PC-3 (cell line): ENCODE data around the gene CYFIP2. TPM values are rescaled to one million over a fixed set of nuclear protein-coding genes. Genes with fewer than 3 reads are reported as not detected.

Experiments used
- ATAC-seq: fragments of 200-7000 bp; cut with Tn5 transposase; 2 replicates; pipeline ENCODE4 v1.9.1; 2020; ENCODE audit warnings: mild to moderate bottlenecking, moderate library complexity
- BruUV-seq: library from RNA; stranded (reverse); fragments of 400-500 nt; replicated peaks from 2 replicates; lab custom pipeline; 2021; lab: Mats Ljungman, UMichigan
- CTCF ChIA-PET: fragments of 300-600 bp; sonication (Branson Sonifier 250); formaldehyde crosslinking; loops from one replicate; lab custom pipeline; 2022; ENCODE audit warnings: antibody characterized with exemption; lab: Charles Lee
- POLR2A ChIA-PET: fragments of 300-600 bp; sonication (Branson Sonifier 250); formaldehyde crosslinking; loops from one replicate; lab custom pipeline; 2022; ENCODE audit warnings: antibody characterized with exemption; ENCODE audit not compliant: unreplicated experiment; lab: Charles Lee
- DNase-seq: peaks from one replicate; pipeline ENCODE4 v3.0.0-alpha.2; 2015
- H2AFZ ChIP-seq: fragments of 300-600 bp; sonication (generic); 2 replicates; pipeline ENCODE4 v1.6.0; 2016; ENCODE audit warnings: antibody characterized with exemption, low read length
- H3F3A ChIP-seq: fragments of 300-600 bp; sonication (generic); one replicate; pipeline ENCODE4 v1.6.0; 2017; ENCODE audit warnings: antibody characterized with exemption, low read length, control low read depth, mild to moderate bottlenecking; ENCODE audit not compliant: unreplicated experiment
- H3K27ac ChIP-seq: fragments of 300-600 bp; sonication (generic); 2 replicates; pipeline ENCODE4 v1.5.1; 2016; ENCODE audit warnings: mild to moderate bottlenecking, low read length
- H3K27me3 ChIP-seq: fragments of 300-600 bp; sonication (generic); 2 replicates; pipeline ENCODE4 v1.6.1; 2016; ENCODE audit warnings: low read length, mixed read lengths
- H3K36me3 ChIP-seq: fragments of 300-600 bp; sonication (generic); 2 replicates; pipeline ENCODE4 v1.6.1; 2016; ENCODE audit warnings: low read depth, mixed run types, low read length, mixed read lengths
- H3K4me1 ChIP-seq: fragments of 300-600 bp; sonication (generic); 2 replicates; pipeline ENCODE4 v1.5.1; 2016; ENCODE audit warnings: low read length; ENCODE audit not compliant: insufficient read depth
- H3K4me2 ChIP-seq: fragments of 300-600 bp; sonication (generic); 2 replicates; pipeline ENCODE4 v1.6.0; 2016; ENCODE audit warnings: low read length
- H3K4me3 ChIP-seq: fragments of 300-600 bp; sonication (generic); 2 replicates; pipeline ENCODE4 v1.5.1; 2016; ENCODE audit warnings: mild to moderate bottlenecking, low read length, mixed read lengths
- H3K79me2 ChIP-seq: fragments of 300-600 bp; sonication (generic); 2 replicates; pipeline ENCODE4 v1.6.1; 2017; ENCODE audit warnings: low read length, mixed read lengths
- H3K9ac ChIP-seq: fragments of 300-600 bp; sonication (generic); 2 replicates; pipeline ENCODE4 v1.6.0; 2016; ENCODE audit warnings: mild to moderate bottlenecking, low read length
- H3K9me2 ChIP-seq: fragments of 300-600 bp; sonication (generic); replicated peaks from 2 replicates; pipeline ENCODE4 v1.6.1; 2016; ENCODE audit warnings: mixed run types, low read length, mixed read lengths
- H3K9me3 ChIP-seq: fragments of 300-600 bp; sonication (generic); 2 replicates; pipeline ENCODE4 v1.6.1; 2016; ENCODE audit warnings: low read length, mixed read lengths
- H4K20me1 ChIP-seq: fragments of 300-600 bp; sonication (generic); 2 replicates; pipeline ENCODE4 v1.6.1; 2016; ENCODE audit warnings: low read length, mixed read lengths
- EZH2 ChIP-seq: fragments of 300-600 bp; sonication (generic); IDR thresholded peaks from one replicate; pipeline ENCODE4 v1.6.1; 2017; ENCODE audit warnings: antibody characterized with exemption, mild to moderate bottlenecking, low read length; ENCODE audit not compliant: unreplicated experiment
- EZH2phosphoT487 ChIP-seq: fragments of 300-600 bp; sonication (generic); IDR thresholded peaks from 2 replicates; pipeline ENCODE4 v1.6.1; 2018; ENCODE audit warnings: mild to moderate bottlenecking, antibody characterized with exemption, low read length, borderline replicate concordance
- intact Hi-C: fragments of 100-400 bp; cut with micrococcal nuclease; formaldehyde crosslinking; loops from 2 replicates; pipeline ENCODE4 v1.9.0; 2023
- total RNA-seq: library from RNA; depleted of rRNA; stranded (reverse); fragments of >200 nt; gene quantifications from 2 replicates; pipeline ENCODE4 v1.2.3, GENCODE V29; 2014
- TF ChIP-seq, protein P1 (sequence below): fragments of 300-600 bp; sonication (generic); conservative IDR thresholded peaks from 2 replicates; pipeline ENCODE4 v1.5.1; 2017; ENCODE audit warnings: antibody characterized with exemption, low read depth, mild to moderate bottlenecking, low read length

The CYFIP2 gene
- total RNA-seq, 1 experiment from 2014 or later: 36.0 TPM

DNA sequence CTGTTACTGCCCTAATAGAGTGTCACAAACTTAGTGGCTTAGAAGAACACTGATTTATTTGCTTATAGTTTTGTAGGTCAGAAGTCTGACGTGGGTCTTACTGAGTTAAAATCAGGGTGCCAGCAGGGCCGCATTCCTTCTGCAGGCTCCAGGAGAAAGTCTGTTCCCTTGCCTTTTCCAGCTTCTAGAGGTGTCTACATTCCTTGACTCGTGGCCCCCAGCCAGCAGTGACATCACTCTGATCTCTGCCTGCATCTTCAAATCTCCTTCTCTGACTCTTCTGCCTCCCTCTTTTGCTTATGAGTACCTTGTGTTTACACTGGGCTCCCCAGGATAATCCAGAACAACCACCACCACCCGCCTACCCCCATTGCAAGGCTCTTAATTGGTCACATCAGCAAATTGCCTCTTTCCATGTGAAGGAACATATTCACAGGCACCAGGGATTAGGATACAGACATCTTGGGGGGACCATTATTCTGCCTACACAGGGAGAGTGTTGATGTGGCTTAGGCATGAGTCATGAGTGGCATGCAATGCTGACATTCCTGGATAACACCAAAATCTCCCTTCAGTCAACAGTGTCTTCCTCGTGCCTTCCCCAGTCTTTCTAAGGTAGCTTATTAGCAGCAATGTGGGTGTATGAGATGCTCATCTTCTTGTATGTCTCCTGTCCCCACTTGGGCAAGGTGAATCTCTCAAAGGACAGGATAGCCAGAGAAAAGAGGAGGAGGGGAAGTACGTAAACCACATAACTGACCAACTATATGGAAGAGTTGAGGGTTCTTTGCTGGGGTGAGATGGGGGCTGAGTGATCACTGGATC, 24.4 kb downstream of the CYFIP2 start:
- Histone ChIP-seq H3K9ac (no peak overlapping the region), H3F3A (no peaks in the 10 kb centered on the region), H3K79me2 (no peaks in the 10 kb centered on the region), H4K20me1 (no peaks in the 10 kb centered on the region), H2AFZ (no peak overlapping the region), H3K36me3 (no peaks in the 10 kb centered on the region), H3K4me3 (no peak overlapping the region), H3K4me1 (no peaks in the 10 kb centered on the region), H3K4me2 (no peak overlapping the region), H3K27ac (no peak overlapping the region), H3K9me2 (no peaks in the 10 kb centered on the region), H3K27me3 (no peaks in the 10 kb centered on the region), H3K9me3 (no peaks in the 10 kb centered on the region)
- DNase-seq (peak; percentile 71), ATAC-seq (peak; percentile 83)
- TF ChIP-seq, protein P1, sequence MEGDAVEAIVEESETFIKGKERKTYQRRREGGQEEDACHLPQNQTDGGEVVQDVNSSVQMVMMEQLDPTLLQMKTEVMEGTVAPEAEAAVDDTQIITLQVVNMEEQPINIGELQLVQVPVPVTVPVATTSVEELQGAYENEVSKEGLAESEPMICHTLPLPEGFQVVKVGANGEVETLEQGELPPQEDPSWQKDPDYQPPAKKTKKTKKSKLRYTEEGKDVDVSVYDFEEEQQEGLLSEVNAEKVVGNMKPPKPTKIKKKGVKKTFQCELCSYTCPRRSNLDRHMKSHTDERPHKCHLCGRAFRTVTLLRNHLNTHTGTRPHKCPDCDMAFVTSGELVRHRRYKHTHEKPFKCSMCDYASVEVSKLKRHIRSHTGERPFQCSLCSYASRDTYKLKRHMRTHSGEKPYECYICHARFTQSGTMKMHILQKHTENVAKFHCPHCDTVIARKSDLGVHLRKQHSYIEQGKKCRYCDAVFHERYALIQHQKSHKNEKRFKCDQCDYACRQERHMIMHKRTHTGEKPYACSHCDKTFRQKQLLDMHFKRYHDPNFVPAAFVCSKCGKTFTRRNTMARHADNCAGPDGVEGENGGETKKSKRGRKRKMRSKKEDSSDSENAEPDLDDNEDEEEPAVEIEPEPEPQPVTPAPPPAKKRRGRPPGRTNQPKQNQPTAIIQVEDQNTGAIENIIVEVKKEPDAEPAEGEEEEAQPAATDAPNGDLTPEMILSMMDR: no peak
- TF ChIP-seq EZH2: no peak
- no peak for TF ChIP-seq EZH2phosphoT487
- BruUV-seq: no TSS peak
- ChIA-PET CTCF (no interaction called here), POLR2A (no interaction called here)
- intact Hi-C loops: loop anchor here (5.0 to 10.0 kb wide), 2 partner anchors 476 to 548 kb away; no protein-coding TSS in a partner anchor

GRCh38 chr5:157290981-157291711, 25.2 kb downstream of the CYFIP2 start:
- Histone ChIP-seq H3K4me1 (no peaks in the 10 kb centered on the region), H3K9me2 (no peaks in the 10 kb centered on the region), H3F3A (no peaks in the 10 kb centered on the region), H3K27ac (no peak overlapping the region), H4K20me1 (no peaks in the 10 kb centered on the region), H3K36me3 (no peaks in the 10 kb centered on the region), H3K4me2 (no peak overlapping the region), H3K9ac (no peak overlapping the region), H3K9me3 (no peaks in the 10 kb centered on the region), H3K79me2 (no peaks in the 10 kb centered on the region), H3K4me3 (no peak overlapping the region), H2AFZ (no peak overlapping the region), H3K27me3 (no peaks in the 10 kb centered on the region)
- TF ChIP-seq, protein P1: no peak
- TF ChIP-seq EZH2 (no peak), EZH2phosphoT487 (no peak)
- no peak for ATAC-seq
- intact Hi-C loops: loop anchor here (5.0 to 10.0 kb wide), 2 partner anchors 476 to 549 kb away; no protein-coding TSS in a partner anchor
- ChIA-PET CTCF (no interaction called here), POLR2A (no interaction called here)
- no peak for DNase-seq
- no TSS peak for BruUV-seq

- intact Hi-C loops: loop anchor here (5.0 to 10.0 kb wide), 2 partner anchors 478 to 550 kb away; no protein-coding TSS in a partner anchor
- ChIA-PET CTCF (no interaction called here), POLR2A (no interaction called here)
- no peak for ATAC-seq
- no peaks in the 10 kb centered on the region for H3K79me2 ChIP-seq
- no peaks in the 10 kb centered on the region for H3K9me2 ChIP-seq
- H3K4me3 ChIP-seq: no peak overlapping the region
- H3F3A ChIP-seq: no peaks in the 10 kb centered on the region
- H3K36me3 ChIP-seq: no peaks in the 10 kb centered on the region
- no peak overlapping the region for H3K4me2 ChIP-seq
- no peaks in the 10 kb centered on the region for H3K27me3 ChIP-seq
- DNase-seq: no peak
- no peaks in the 10 kb centered on the region for H3K9me3 ChIP-seq
- H3K4me1 ChIP-seq: no peaks in the 10 kb centered on the region
- no TSS peak for BruUV-seq
- H4K20me1 ChIP-seq: no peaks in the 10 kb centered on the region
- H3K27ac ChIP-seq: no peak overlapping the region
- no peak overlapping the region for H2AFZ ChIP-seq
- H3K9ac ChIP-seq: no peak overlapping the region
- TF ChIP-seq, protein P1: no peak
These were observed 26.7 kb downstream of the CYFIP2 start for GRCh38 chr5:157292599-157292998.
